Measurements from ENCODE around the gene SYNJ1.
A peak's percentile ranks its signal among the peaks of the same experiment; 100 is the strongest.

Gene SYNJ1

DNA sequence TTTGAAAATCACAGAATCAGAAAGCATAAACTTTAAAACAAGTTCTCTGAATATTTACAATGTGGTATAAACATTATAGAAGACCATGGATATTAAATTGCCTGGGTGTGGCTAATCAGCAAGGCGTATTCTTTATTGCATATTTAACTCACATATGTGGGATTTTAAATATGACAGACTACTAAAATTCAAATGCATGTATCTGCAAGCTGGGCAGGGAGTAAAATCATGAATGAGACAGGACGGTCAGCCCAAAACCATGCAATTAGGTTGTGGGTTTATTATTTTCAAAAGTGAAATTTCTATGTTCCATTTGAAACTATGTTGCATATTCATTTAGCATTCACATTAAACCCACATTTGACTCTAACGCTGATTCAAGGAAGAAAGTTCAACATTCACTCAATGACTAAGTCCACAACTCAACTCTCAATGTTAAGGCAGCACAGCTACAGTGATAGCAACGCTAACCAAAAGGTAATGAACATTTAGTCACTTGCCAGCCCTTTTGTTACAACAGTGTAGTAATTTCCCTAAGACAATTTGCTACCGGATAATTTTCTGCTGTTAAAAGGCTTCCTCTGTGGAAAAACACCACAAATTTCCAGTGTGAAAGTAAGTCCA lies 6.3 kb upstream of the SYNJ1 start:
- Histone ChIP-seq H3K9me3 (no peaks in the 10 kb centered on the region), H3K27ac (no peak overlapping the region), H3K27me3 (no peaks in the 10 kb centered on the region), H3K36me3 (peaks cover 9 to 48% (median 42%) of the 10 kb centered on the region in 3 donors), H3K4me3 (no peak overlapping the region), H3K4me1 (no peaks in the 10 kb centered on the region)
- DNase-seq = no peak
- TF ChIP-seq, protein P1, sequence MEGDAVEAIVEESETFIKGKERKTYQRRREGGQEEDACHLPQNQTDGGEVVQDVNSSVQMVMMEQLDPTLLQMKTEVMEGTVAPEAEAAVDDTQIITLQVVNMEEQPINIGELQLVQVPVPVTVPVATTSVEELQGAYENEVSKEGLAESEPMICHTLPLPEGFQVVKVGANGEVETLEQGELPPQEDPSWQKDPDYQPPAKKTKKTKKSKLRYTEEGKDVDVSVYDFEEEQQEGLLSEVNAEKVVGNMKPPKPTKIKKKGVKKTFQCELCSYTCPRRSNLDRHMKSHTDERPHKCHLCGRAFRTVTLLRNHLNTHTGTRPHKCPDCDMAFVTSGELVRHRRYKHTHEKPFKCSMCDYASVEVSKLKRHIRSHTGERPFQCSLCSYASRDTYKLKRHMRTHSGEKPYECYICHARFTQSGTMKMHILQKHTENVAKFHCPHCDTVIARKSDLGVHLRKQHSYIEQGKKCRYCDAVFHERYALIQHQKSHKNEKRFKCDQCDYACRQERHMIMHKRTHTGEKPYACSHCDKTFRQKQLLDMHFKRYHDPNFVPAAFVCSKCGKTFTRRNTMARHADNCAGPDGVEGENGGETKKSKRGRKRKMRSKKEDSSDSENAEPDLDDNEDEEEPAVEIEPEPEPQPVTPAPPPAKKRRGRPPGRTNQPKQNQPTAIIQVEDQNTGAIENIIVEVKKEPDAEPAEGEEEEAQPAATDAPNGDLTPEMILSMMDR (IDR thresholded peaks at IDR 0.05) = no peak
- intact Hi-C loops (cut with DNase I; ENCODE audit: low total_unique reads) = no loop called here

DNA sequence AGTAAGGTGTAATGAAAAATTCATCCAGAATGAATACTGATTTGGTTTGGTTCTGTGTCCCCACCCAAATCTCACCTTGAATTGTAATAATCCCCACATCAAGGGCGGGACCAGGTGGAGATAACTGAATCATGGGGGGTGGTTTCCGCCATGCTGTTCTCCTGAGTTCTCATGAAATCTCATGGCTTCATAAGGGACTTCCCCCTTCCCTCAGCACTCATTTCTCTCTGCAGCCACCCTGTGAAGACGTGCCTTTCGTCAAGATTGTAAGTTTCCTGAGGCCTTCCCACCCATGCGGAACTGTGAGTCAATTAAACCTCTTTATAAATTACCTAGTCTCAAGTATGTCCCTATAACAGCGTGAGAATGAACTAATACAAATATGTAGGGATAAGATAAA lies 5.5 kb upstream of the SYNJ1 start:
- peaks cover 9 to 48% (median 35%) of the 10 kb centered on the region in 3 donors for H3K36me3 ChIP-seq
- H3K27ac ChIP-seq = no peak overlapping the region
- intact Hi-C loops (cut with DNase I; ENCODE audit: low total_unique reads) = no loop called here
- no peak overlapping the region for H3K4me3 ChIP-seq
- no peak for DNase-seq
- peaks cover 0 to 7% (median 3%) of the 10 kb centered on the region in 4 donors for H3K4me1 ChIP-seq
- no peaks in the 10 kb centered on the region for H3K27me3 ChIP-seq
- TF ChIP-seq, protein P1 (IDR thresholded peaks at IDR 0.05) = no peak
- H3K9me3 ChIP-seq = no peaks in the 10 kb centered on the region

DNA sequence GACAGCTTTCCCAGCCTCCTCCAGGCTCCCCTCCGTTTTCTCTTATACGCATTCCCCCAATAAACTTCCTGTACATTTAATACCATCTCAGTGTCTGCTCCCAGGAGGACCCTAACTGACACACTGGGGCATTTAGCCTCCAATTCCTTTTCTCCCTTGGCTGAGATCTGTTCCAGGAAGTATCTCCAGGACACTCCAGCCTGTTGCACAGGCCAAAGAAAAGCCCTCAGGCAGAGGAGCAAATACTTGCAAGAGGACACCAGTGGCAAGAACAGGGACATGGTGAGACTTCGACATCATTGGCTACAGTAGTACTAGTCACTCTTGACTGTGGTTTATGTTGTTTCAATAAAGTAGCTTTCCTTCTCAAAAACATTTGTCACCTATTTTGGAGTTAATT lies 4.7 kb upstream of the SYNJ1 start:
- Histone ChIP-seq H3K36me3 (peaks cover 9 to 41% (median 33%) of the 10 kb centered on the region in 3 donors), H3K27ac (no peak overlapping the region), H3K27me3 (no peaks in the 10 kb centered on the region), H3K9me3 (no peaks in the 10 kb centered on the region), H3K4me1 (peaks cover 0 to 7% (median 4%) of the 10 kb centered on the region in 4 donors), H3K4me3 (no peak overlapping the region)
- TF ChIP-seq, protein P1 (IDR thresholded peaks at IDR 0.05) = no peak
- no peak for DNase-seq
- intact Hi-C loops (cut with DNase I; ENCODE audit: low total_unique reads) = no loop called here

DNA sequence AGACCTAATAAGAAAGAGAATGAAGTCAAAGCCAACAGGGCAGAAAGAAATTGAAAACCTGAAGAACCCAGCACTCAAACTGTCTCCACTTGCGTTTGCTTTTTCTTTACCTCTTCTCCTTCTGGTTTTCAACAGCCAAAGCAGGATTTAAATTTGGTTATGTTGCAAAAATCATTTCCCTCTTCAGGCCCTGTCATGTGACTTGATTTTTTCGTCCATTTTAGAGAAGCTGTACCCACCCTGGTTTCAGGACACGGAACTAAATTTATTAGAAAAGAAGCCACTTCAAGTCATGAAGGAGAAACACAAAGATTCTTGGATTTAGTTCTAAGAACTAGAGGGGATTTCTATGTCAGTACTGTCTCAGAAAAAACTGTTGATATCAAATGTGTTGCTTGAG lies 1.0 kb upstream of the SYNJ1 start:
- H3K27me3 ChIP-seq = no peaks in the 10 kb centered on the region
- intact Hi-C loops (cut with DNase I; ENCODE audit: low total_unique reads) = no loop called here

DNA sequence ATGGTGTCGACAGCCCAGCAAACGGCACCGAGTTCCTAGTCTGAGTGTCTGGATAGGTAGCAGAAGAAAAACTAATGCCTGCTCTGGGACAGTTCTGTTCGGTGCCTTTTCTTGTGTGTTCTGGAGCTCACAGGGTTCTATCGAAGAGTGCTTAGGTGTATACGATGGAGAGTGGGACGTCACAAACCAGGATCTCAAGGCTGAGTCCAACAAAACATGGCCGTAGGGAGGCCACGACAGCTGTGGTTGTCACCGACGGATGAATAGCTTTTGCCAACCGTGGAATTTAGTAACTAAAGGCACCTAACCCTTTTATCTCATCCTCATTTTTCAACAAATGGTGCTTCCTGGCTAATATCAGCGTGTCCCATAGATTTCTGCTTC lies 635 bp upstream of the SYNJ1 start:
- Histone ChIP-seq H3K4me3 (peak overlapping the region; percentile 73 to 94), H3K27me3 (no peaks in the 10 kb centered on the region), H3K4me1 (peaks cover 0 to 38% (median 9%) of the 10 kb centered on the region in 4 donors), H3K36me3 (peaks cover 0 to 11% (median 5%) of the 10 kb centered on the region in 3 donors), H3K27ac (peak overlapping the region; percentile 92 to 97), H3K9me3 (no peaks in the 10 kb centered on the region)
- intact Hi-C loops (cut with DNase I; ENCODE audit: low total_unique reads) = no loop called here
- DNase-seq = no peak
- TF ChIP-seq, protein P1 (IDR thresholded peaks at IDR 0.05) = no peak

More for the DNA sequence above, 1.0 kb upstream of the SYNJ1 start:
- H3K4me3 ChIP-seq = peak overlapping the region; percentile 73 to 94
- H3K36me3 ChIP-seq = peaks cover 0 to 13% (median 7%) of the 10 kb centered on the region in 3 donors
- no peak for DNase-seq
- no peaks in the 10 kb centered on the region for H3K9me3 ChIP-seq
- H3K4me1 ChIP-seq = peaks cover 0 to 36% (median 9%) of the 10 kb centered on the region in 4 donors
- TF ChIP-seq, protein P1 (IDR thresholded peaks at IDR 0.05) = no peak
- H3K27ac ChIP-seq = peak overlapping the region in 1 of 2 donors; percentile 97
